SK-N-MC (cell line): ENCODE measurements around the gene CLIC1.

Experiments
- EZH2 ChIP-seq: fragments of 200-600 bp; sonication (generic); IDR thresholded peaks from one replicate; pipeline ENCODE4 v1.6.1; 2017; ENCODE audit warnings: antibody characterized with exemption
- FOXP2 ChIP-seq: optimal IDR thresholded peaks from 2 replicates; pipeline ENCODE3; 2011; ENCODE audit warnings: mild to moderate bottlenecking, moderate library complexity; ENCODE audit not compliant: insufficient read depth; ENCODE audit errors: extremely low read length, control extremely low read depth
- POLR2AphosphoS5 ChIP-seq: IDR thresholded peaks from 2 replicates; pipeline ENCODE4 v1.6.1; 2012; ENCODE audit warnings: mild to moderate bottlenecking, low read depth, low read length, borderline replicate concordance

GRCh38 chr6:31775633-31776484 lies 39.5 kb upstream of the CLIC1 start:
- TF ChIP-seq FOXP2: no peak
- no peak for TF ChIP-seq EZH2
- no peak for TF ChIP-seq POLR2AphosphoS5
